22Rv1 (cell line): ENCODE measurements around the gene TMEM59L.

ENCODE experiments used
- H3K27ac ChIP-seq: fragments of 450-650 bp; 2 replicates; pipeline ENCODE4 v1.5.1; 2017
- ZFX ChIP-seq: fragments of 450-650 bp; IDR thresholded peaks from 2 replicates; pipeline ENCODE4 v1.6.1; 2017; ENCODE audit warnings: antibody characterized with exemption, borderline replicate concordance
- TF ChIP-seq, protein P1 (sequence below): fragments of 450-650 bp; IDR thresholded peaks from 2 replicates; pipeline ENCODE4 v1.5.1; 2017; ENCODE audit warnings: mild to moderate bottlenecking

TMEM59L gene

GRCh38 chr19:18626906-18627305 is 14.2 kb downstream of the TMEM59L start:
- H3K27ac ChIP-seq: no peak overlapping the region
- TF ChIP-seq, protein P1, sequence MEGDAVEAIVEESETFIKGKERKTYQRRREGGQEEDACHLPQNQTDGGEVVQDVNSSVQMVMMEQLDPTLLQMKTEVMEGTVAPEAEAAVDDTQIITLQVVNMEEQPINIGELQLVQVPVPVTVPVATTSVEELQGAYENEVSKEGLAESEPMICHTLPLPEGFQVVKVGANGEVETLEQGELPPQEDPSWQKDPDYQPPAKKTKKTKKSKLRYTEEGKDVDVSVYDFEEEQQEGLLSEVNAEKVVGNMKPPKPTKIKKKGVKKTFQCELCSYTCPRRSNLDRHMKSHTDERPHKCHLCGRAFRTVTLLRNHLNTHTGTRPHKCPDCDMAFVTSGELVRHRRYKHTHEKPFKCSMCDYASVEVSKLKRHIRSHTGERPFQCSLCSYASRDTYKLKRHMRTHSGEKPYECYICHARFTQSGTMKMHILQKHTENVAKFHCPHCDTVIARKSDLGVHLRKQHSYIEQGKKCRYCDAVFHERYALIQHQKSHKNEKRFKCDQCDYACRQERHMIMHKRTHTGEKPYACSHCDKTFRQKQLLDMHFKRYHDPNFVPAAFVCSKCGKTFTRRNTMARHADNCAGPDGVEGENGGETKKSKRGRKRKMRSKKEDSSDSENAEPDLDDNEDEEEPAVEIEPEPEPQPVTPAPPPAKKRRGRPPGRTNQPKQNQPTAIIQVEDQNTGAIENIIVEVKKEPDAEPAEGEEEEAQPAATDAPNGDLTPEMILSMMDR: no peak
- TF ChIP-seq ZFX: no peak

- no peak overlapping the region for H3K27ac ChIP-seq
- TF ChIP-seq ZFX: no peak
- TF ChIP-seq, protein P1: no peak
These were observed 16.8 kb downstream of the TMEM59L start for GRCh38 chr19:18629166-18630088.

- TF ChIP-seq ZFX: no peak
- TF ChIP-seq, protein P1: no peak
- H3K27ac ChIP-seq: no peak overlapping the region
These were observed 20.7 kb downstream of the TMEM59L start for GRCh38 chr19:18633321-18633720.

DNA sequence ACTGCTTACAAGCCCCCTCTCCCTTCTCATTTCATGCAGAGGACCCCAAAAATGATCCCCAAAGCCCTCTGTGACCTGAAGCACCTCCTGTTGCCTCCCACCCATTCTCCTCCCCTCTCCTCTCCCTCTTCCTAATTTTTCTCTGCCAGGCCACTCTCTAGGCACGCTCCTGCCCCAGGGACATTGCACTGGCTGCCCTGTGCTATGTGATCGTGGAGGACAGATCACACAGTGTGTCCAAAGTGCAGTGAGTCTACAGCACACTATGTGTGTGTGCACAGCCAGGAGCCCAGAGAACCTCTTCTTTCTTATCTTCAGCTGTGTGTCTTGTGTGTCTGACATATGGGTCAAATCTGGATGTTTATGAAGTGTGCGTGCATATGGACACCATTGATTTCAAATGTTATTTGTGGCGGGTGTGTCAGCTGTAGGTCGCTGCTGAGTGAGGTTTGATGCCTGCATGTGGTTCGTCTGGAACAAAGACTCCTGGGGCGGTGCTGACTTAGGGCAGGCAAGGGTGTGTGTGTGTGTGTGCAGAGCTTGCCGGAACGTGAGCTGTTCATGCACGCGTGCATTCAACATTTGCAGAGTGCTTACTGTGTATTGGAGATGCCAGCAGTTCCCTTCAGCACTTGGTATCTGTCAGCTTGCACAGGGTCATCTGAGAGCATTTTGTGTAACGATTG is 22.1 kb downstream of the TMEM59L start:
- no peak for TF ChIP-seq ZFX
- TF ChIP-seq, protein P1: no peak
- H3K27ac ChIP-seq: no peak overlapping the region

DNA sequence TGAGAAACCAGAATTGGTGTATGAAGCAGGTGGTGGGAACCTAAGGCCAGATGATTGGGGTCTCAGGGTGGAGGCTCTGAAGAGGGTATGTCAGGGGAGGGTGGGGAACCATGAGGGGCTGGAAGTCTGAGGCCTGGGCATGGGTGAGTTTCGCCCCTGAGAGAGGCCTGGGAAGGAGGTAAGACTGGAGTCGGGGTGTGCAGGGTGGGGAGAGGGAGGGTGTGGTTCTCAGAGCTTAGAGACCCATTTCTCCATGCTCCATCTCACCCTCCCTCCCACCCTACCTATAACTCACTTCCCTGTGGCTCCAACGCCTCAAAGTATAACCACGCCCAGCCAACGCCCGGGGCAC is 23.1 kb downstream of the TMEM59L start:
- peak overlapping the region; percentile 74 for H3K27ac ChIP-seq
- TF ChIP-seq, protein P1: no peak

GRCh38 chr19:18636183-18636968 is 23.7 kb downstream of the TMEM59L start:
- no peak for TF ChIP-seq ZFX
- TF ChIP-seq, protein P1: no peak
- peak overlapping the region; percentile 74 for H3K27ac ChIP-seq
